ENCODE measurements around the gene CRB3. TPM values are rescaled to one million over a fixed set of nuclear protein-coding genes. Genes with fewer than 3 reads are reported as not detected.

Gene CRB3
- total and polyA plus RNA-seq, 9 of the 15 experiments (the other 6 are each of a cell fraction or from before 2014, with no cell fraction given): 0.49 TPM; not detected in 8

GRCh38 chr19:6417713-6418561 lies 46.1 kb upstream of the CRB3 start (continued):
- TF ChIP-seq VEZF1 (CRISPR knock-in tag; IDR thresholded peaks at IDR 0.05) (peak; percentile 86), ZNF23 (CRISPR knock-in tag; IDR thresholded peaks at IDR 0.05) (no peak), ZNF740 (CRISPR knock-in tag; IDR thresholded peaks at IDR 0.05) (peak; percentile 73), ZNF740 (tag; IDR thresholded peaks at IDR 0.05) (peak in 1 of 2 experiments; percentile 31; a peak in 1 of 4 replicates), KAT8 (IDR thresholded peaks at IDR 0.05; ENCODE audit: low read depth) (no peak), ZNF174 (CRISPR knock-in tag; IDR thresholded peaks at IDR 0.05) (no peak)

GRCh38 chr19:6418562-6418932 lies 45.5 kb upstream of the CRB3 start:
- H3K27ac ChIP-seq (ENCODE audit: extremely low read depth, low read depth, low read length): no peak overlapping the region
- peaks cover 49% of the 10 kb centered on the region for H3K79me2 ChIP-seq (ENCODE audit: control insufficient read depth, insufficient read depth, low read length)
- H4K20me1 ChIP-seq (replicated peaks; ENCODE audit: control insufficient read depth, insufficient read depth, low read length): peaks cover 51% of the 10 kb centered on the region
- no peaks in the 10 kb centered on the region for H3K9me3 ChIP-seq (replicated peaks; ENCODE audit: control insufficient read depth, insufficient read depth, low read depth, low read length)
- peaks cover 11% of the 10 kb centered on the region for H3K9me1 ChIP-seq (ENCODE audit: control insufficient read depth, insufficient read depth, low read length)
- H3K9ac ChIP-seq (ENCODE audit: insufficient read depth in 1 of 2, low read depth in 2 of 2, low read length in 2 of 2): no peak overlapping the region
- DNase-seq (ENCODE audit: extremely low read depth in 1 of 4, low spot score in 3 of 4) (no peak), ATAC-seq (no peak), FAIRE-seq (no peak)
- POLR2A ChIA-PET: interaction anchor here (0.6 kb wide), 1 partner anchor 758 kb away, joined by 5 read pairs; no protein-coding TSS in a partner anchor
- H3K4me3 ChIP-seq: no peak overlapping the region
- in situ Hi-C loops (cut with MboI) (no loop called here), intact Hi-C loops (cut with micrococcal nuclease) (no loop called here)
- no peak overlapping the region for H2AFZ ChIP-seq (ENCODE audit: low read depth, low read length)
- no peak overlapping the region for H3K4me2 ChIP-seq (ENCODE audit: insufficient read depth, low read length)
- peaks cover 6 to 57% of the 10 kb centered on the region in 2 experiments; a peak in 3 of 5 replicates for H3K4me1 ChIP-seq (replicated peaks in 1 of 2; ENCODE audit: control insufficient read depth in 2 of 2, insufficient read depth in 2 of 2, low read length in 2 of 2)
- CTCF ChIA-PET (ENCODE audit: low intra/inter-chr PET ratio): no interaction called here
- H3K36me3 ChIP-seq (ENCODE audit: control insufficient read depth, insufficient read depth, low read length): peaks cover 97% of the 10 kb centered on the region
- no peaks in the 10 kb centered on the region for H3K27me3 ChIP-seq (ENCODE audit: control insufficient read depth in 2 of 2, insufficient read depth in 2 of 2, low read length in 2 of 2)
- WGBS (ENCODE audit: insufficient coverage, low coverage, missing lambda C conversion rate): 97% methylated on average over 19 of the region's 19 CpGs
- BruUV-seq (replicated peaks): no TSS peak
- TF ChIP-seq MCM3 (IDR thresholded peaks at IDR 0.05) (no peak), RBFOX2 (IDR thresholded peaks at IDR 0.05; ENCODE audit: low read depth, low read length) (peak; percentile 61), POLR2AphosphoS5 (IDR thresholded peaks at IDR 0.05; ENCODE audit: control insufficient read depth, insufficient read depth, low read depth, low read length) (peak; percentile 50; the same call in 1 of the 2 replicates), SMAD3 (CRISPR knock-in tag; conservative IDR thresholded peaks at IDR 0.05) (no peak), ZNF124 (CRISPR knock-in tag; IDR thresholded peaks at IDR 0.05) (no peak), ZNF395 (CRISPR knock-in tag; IDR thresholded peaks at IDR 0.05) (no peak), NFRKB (IDR thresholded peaks at IDR 0.05; ENCODE audit: low read depth) (no peak), MEF2A (IDR thresholded peaks at IDR 0.05; ENCODE audit: control insufficient read depth, low read depth, low read length) (no peak)

Data from K562 (cell line).